Calu3 (cell line): Measurements from ENCODE around the gene SLC25A20. TPM values are rescaled to one million over a fixed set of nuclear protein-coding genes. Genes with fewer than 3 reads are reported as not detected.
A peak's percentile ranks its signal among the peaks of the same experiment; 100 is the strongest.

ENCODE experiments used
- BruUV-seq: library from RNA; stranded (reverse); fragments of 400-500 nt; replicated peaks from 2 replicates; lab custom pipeline; 2021; lab: Mats Ljungman, UMichigan
- CTCF ChIA-PET: fragments of 300-600 bp; sonication (Branson Sonifier 250); formaldehyde crosslinking; loops from one replicate; lab custom pipeline; 2022; ENCODE audit warnings: antibody characterized with exemption; lab: Charles Lee
- DNase-seq: peaks from one replicate; pipeline ENCODE4 v3.0.0; 2022
- H3K27ac Mint-ChIP-seq: one replicate; pipeline ENCODE4 v1.8.0; 2022; ENCODE audit warnings: mixed read lengths; ENCODE audit not compliant: unreplicated experiment
- H3K27me3 Mint-ChIP-seq: one replicate; pipeline ENCODE4 v1.8.0; 2022; ENCODE audit warnings: mixed read lengths; ENCODE audit not compliant: unreplicated experiment
- H3K36me3 Mint-ChIP-seq: one replicate; pipeline ENCODE4 v1.8.0; 2022; ENCODE audit warnings: mild to moderate bottlenecking, moderate library complexity, mixed read lengths; ENCODE audit not compliant: insufficient read depth, unreplicated experiment
- H3K4me1 Mint-ChIP-seq: one replicate; pipeline ENCODE4 v1.8.0; 2022; ENCODE audit warnings: mild to moderate bottlenecking, low read depth, mixed read lengths; ENCODE audit not compliant: unreplicated experiment
- H3K4me3 Mint-ChIP-seq: one replicate; pipeline ENCODE4 v1.8.0; 2022; ENCODE audit warnings: mild to moderate bottlenecking, low read depth, moderate library complexity, mixed read lengths; ENCODE audit not compliant: unreplicated experiment
- H3K9me3 Mint-ChIP-seq: one replicate; pipeline ENCODE4 v1.8.0; 2022; ENCODE audit warnings: low read depth, mixed read lengths; ENCODE audit not compliant: unreplicated experiment
- intact Hi-C: fragments of 100-400 bp; cut with micrococcal nuclease; formaldehyde crosslinking; loops from one replicate; pipeline ENCODE4 v1.10.0; 2022; ENCODE audit not compliant: unreplicated experiment
- total RNA-seq: library from RNA; stranded (reverse); gene quantifications from 2 replicates; pipeline ENCODE4 v1.2.3, GENCODE V29; 2022
- TF ChIP-seq, protein P1 (sequence below): fragments of 200-600 bp; IDR thresholded peaks from one replicate; pipeline ENCODE4 v1.8.0; 2022; ENCODE audit warnings: antibody characterized with exemption; ENCODE audit not compliant: unreplicated experiment

The SLC25A20 gene
- total RNA-seq, 1 experiment from 2014 or later: 11.4 TPM

DNA sequence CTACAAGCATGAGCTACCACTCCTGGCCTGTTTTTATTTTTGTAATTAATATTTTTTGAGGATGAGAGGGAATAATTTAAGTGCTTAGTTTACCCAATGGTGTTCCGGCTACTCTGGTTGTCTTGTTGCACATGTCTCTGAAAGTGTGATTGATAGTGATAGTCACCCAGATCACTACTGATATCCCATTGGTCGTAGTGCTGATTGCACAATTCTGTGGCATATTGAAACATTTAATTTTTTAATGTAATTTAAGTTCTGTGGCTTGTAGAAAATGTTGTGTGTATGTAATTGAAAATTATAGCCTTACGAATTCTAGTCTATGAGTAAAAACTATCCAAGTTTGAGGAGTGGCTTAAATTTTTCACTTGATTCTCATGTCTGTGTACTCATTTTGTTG is 31.9 kb upstream of the SLC25A20 start:
- intact Hi-C loops: no loop called here
- TF ChIP-seq, protein P1, sequence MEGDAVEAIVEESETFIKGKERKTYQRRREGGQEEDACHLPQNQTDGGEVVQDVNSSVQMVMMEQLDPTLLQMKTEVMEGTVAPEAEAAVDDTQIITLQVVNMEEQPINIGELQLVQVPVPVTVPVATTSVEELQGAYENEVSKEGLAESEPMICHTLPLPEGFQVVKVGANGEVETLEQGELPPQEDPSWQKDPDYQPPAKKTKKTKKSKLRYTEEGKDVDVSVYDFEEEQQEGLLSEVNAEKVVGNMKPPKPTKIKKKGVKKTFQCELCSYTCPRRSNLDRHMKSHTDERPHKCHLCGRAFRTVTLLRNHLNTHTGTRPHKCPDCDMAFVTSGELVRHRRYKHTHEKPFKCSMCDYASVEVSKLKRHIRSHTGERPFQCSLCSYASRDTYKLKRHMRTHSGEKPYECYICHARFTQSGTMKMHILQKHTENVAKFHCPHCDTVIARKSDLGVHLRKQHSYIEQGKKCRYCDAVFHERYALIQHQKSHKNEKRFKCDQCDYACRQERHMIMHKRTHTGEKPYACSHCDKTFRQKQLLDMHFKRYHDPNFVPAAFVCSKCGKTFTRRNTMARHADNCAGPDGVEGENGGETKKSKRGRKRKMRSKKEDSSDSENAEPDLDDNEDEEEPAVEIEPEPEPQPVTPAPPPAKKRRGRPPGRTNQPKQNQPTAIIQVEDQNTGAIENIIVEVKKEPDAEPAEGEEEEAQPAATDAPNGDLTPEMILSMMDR: no peak

GRCh38 chr3:48929358-48930035 is 30.8 kb upstream of the SLC25A20 start:
- peaks cover 69% of the 10 kb centered on the region for H3K36me3 Mint-ChIP-seq
- TF ChIP-seq, protein P1: no peak
- intact Hi-C loops: no loop called here
- DNase-seq: no peak
- no peaks in the 10 kb centered on the region for H3K27me3 Mint-ChIP-seq
- CTCF ChIA-PET: interaction anchor here (0.6 to 0.7 kb wide), 2 partner anchors 10 to 180 kb away, joined by 3 to 7 read pairs; no protein-coding TSS in a partner anchor
- H3K27ac Mint-ChIP-seq: peak overlapping the region; percentile 55
- peaks cover 50% of the 10 kb centered on the region for H3K4me1 Mint-ChIP-seq
- no TSS peak for BruUV-seq
- no peak overlapping the region for H3K4me3 Mint-ChIP-seq
- H3K9me3 Mint-ChIP-seq: no peaks in the 10 kb centered on the region

More for the DNA sequence above, 31.9 kb upstream of the SLC25A20 start:
- Mint-ChIP-seq H3K9me3 (no peaks in the 10 kb centered on the region), H3K4me1 (peaks cover 50% of the 10 kb centered on the region), H3K27ac (no peak overlapping the region), H3K36me3 (peaks cover 59% of the 10 kb centered on the region), H3K4me3 (no peak overlapping the region), H3K27me3 (no peaks in the 10 kb centered on the region)
- CTCF ChIA-PET: interaction anchor here (0.6 kb wide), 2 partner anchors 11 to 214 kb away, joined by 3 read pairs; partner anchors contain the start of gene IP6K2
- no peak for DNase-seq
- no TSS peak for BruUV-seq

DNA sequence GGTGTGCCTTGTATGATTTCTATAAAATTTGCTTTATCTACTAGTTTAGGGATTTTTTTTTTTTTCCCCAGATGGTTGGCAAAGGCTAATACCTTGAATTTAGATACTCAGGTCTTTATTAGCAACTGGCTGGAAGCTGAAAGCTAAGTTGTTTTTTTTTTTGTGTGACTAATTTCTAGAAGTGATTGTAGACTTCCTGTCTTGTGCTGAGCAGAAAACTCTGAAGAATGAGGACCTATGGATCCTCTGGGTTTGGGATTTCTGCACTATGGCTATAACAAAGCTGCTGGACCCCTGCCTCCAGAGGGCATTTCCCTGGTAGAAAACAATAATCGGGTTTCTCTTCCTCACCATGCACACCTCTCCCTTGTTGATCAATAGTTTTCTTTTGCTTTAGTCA is 30.0 kb upstream of the SLC25A20 start:
- Mint-ChIP-seq H3K36me3 (peaks cover 65% of the 10 kb centered on the region), H3K9me3 (no peaks in the 10 kb centered on the region), H3K27me3 (no peaks in the 10 kb centered on the region), H3K4me1 (peaks cover 50% of the 10 kb centered on the region), H3K27ac (no peak overlapping the region), H3K4me3 (no peak overlapping the region)
- intact Hi-C loops: no loop called here
- no peak for DNase-seq
- TF ChIP-seq, protein P1: no peak
- CTCF ChIA-PET: interaction anchor here (0.7 kb wide), 2 partner anchors 10 to 179 kb away, joined by 3 read pairs; no protein-coding TSS in a partner anchor
- no TSS peak for BruUV-seq

DNA sequence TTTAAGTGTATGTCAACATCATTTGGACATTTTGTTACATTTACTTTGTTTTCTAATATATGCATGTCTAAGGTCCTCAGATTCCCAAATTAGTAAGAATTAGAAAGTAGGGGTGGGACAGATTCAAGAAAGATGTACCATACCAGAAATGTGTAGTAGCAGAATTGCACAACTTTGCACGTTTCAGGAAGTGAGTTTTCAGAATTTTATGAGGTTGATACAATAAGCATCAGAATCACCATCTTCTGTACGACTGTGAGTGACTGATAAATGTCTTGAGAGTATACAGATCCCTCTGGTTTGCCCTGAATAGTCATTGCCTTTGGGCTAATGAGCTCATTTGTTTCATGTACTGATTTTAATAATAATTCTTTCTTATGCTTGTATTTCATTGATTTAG is 29.2 kb upstream of the SLC25A20 start:
- intact Hi-C loops: no loop called here
- BruUV-seq: no TSS peak
- no peak for DNase-seq
- Mint-ChIP-seq H3K27ac (no peak overlapping the region), H3K4me1 (peaks cover 50% of the 10 kb centered on the region), H3K9me3 (no peaks in the 10 kb centered on the region), H3K4me3 (no peak overlapping the region), H3K36me3 (peaks cover 61% of the 10 kb centered on the region), H3K27me3 (no peaks in the 10 kb centered on the region)
- TF ChIP-seq, protein P1: no peak
- CTCF ChIA-PET: no interaction called here
